Eye (tissue), 1 donor: ENCODE data around the gene SLC6A11.

Experiments used
- DNase-seq: peaks from one replicate; pipeline ENCODE4 v3.0.0-alpha.2; 2015

SLC6A11 gene

GRCh38 chr3:10845001-10845761 lies 29.2 kb downstream of the SLC6A11 start:
- no peak for DNase-seq

GRCh38 chr3:10845839-10846656 lies 30.0 kb downstream of the SLC6A11 start:
- no peak for DNase-seq

GRCh38 chr3:10846657-10846975 lies 30.6 kb downstream of the SLC6A11 start:
- no peak for DNase-seq

- no peak for DNase-seq
Measured at GRCh38 chr3:10848261-10848660, 32.2 kb downstream of the SLC6A11 start.

DNA sequence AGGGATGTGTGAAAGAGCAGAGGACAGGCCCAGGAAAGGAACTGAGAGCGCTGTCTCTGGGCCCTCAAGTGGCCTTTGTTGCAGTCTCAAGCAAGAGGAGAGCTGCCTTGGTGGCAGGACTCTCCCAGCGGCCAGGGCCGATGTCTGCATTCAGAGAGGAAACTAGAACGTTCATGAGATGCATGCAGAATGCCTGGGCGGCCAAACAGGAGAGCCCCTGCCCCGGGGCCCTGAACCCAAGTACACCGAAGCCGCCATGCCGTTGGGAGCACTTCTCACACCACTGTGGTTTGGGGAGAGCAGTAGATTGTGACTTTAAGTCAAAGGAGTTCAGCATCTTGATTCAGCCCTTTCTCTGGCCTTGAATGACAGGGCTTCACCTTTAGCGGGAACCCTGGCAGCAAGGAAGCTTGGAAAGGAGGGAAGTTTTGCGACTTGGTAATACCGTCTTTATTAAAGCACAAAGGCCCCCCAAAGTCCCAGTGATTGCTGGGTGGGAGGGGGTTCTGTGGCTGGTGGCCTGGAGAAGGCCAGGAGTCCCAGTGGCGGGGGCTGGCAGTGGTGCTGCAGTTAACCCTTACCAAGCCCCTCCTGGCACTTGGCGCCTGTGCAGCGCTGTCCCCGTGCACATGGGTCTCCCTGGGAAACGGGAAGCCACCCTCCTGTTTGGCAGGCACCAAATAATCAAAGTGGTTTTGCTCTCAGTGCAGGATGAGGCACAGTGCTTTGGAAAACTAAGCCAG lies 36.2 kb downstream of the SLC6A11 start:
- DNase-seq, result no peak

GRCh38 chr3:10855083-10855870 lies 39.2 kb downstream of the SLC6A11 start:
- no peak for DNase-seq

DNA sequence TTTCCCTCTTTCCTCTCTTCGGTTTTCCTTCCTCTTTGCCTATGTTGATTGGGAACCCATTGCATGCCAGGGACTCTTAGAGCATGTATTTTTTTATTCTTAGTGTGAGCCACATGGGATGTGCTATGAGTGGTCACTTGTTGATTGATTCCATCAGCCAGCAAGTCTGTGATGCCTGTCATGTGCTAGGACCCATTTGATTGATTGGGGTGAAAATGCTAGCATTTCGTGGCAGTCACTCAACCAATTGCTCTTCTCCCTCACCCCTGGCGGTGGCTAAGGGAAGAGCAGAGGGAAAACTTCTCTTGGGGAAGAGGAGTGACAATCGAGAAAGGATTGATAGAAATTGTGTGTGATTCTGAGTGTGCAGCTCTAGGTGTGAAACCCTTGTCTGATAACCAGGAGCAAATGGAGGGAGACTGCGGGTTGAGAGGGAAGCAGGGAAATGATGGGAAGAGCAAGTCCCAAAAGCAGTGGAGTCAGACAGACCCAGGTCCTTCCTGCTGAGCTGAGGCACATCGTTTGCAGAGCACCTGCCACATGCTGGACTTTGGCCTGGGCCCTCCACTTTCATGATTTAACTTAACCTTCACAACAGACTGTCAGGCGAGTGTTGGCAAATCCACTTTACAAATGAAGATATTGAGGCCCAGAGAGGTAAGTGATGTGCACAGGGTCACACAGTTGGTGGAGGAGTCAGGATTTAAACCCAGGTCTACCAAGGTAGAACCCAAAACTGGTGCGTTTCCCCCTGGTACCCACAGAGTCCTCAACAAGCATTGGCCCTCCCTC lies 40.0 kb downstream of the SLC6A11 start:
- DNase-seq, result peak; percentile 7

DNA sequence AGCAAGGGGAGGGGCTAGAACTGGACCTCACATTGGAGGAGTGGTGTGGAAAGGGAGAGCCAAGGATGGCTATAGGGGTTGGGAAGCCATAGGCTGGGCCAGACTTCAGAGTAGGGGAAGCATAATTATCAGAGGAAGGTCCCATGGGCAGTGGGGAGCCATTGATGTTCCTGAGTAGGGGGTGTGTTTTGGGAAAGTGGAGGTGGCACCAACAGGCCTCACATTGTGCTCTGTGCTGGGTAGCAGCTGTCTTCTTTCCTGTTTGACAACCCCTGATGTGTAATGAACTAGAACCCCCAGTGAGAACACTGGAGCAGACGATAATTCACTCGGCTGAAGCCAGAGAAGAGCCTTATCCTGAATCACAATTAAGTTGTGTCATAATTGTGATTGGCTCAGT lies 41.2 kb downstream of the SLC6A11 start:
- DNase-seq, result peak; percentile 18

DNA sequence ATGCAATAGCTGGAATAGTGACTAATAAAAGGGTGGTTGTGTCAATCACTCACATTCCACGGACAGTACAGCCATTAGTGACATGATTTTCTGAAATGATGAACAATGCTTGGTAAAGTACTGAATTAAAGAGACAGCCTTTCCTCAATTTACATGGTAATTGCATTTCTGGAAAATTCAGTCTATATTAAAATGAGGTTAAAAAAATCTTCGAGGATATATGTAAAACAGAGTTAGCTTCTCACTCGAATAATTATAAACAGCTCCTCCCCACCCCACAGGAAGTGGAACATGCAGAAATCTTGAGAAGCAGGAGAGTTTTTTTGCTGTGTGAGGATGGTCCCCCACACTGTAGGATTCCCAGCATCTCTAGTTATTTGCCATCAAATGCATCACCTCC lies 42.1 kb downstream of the SLC6A11 start:
- no peak for DNase-seq

- DNase-seq, result peak; percentile 62
Measured at GRCh38 chr3:10867384-10867783, 51.4 kb downstream of the SLC6A11 start.

GRCh38 chr3:10869460-10869859 lies 53.4 kb downstream of the SLC6A11 start:
- no peak for DNase-seq

- no peak for DNase-seq
Measured at GRCh38 chr3:10870296-10870695, 54.3 kb downstream of the SLC6A11 start.

- DNase-seq, result no peak
Measured at GRCh38 chr3:10873415-10873814, 57.4 kb downstream of the SLC6A11 start.

GRCh38 chr3:10875914-10876313 lies 59.9 kb downstream of the SLC6A11 start:
- no peak for DNase-seq

DNA sequence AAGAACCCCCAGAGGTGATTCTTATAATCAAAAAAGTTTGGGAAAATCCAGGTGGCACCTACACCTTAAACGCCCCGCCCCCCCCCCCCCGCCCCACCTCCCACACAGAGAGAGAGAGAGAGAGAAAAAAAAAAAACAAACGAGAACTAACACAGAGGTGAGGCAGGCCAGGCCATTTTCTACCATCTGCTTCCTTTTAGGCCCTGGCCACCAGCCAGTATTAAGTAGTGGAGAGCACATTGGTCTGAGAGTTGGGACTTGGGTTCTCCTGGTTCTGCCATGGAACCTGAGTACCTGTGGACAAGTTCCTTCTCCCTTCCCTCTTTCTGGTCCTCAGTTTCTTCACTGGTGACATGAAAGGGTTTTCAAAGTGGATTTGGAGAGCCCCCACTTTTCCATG lies 60.6 kb downstream of the SLC6A11 start:
- DNase-seq, result no peak

DNA sequence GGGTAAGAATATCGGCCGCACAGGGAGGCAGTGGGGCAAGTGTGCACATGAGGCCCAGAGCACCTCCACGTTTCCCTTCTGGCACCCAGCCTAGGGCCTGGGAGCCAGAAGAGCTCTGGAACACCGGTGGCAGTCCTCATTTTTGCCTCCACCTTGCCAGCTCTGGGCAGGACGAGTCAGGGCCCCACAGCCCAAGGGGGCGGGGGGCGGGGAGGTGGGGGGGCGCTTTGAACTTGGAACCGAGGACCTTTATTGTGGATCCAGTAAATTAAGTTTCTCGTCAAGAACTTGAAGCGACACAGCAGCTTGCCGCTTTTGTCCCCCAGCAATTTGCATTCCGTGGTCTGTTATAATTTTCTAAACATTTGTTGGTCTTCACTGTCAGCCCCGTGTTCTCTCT lies 66.8 kb downstream of the SLC6A11 start:
- DNase-seq, result no peak

DNA sequence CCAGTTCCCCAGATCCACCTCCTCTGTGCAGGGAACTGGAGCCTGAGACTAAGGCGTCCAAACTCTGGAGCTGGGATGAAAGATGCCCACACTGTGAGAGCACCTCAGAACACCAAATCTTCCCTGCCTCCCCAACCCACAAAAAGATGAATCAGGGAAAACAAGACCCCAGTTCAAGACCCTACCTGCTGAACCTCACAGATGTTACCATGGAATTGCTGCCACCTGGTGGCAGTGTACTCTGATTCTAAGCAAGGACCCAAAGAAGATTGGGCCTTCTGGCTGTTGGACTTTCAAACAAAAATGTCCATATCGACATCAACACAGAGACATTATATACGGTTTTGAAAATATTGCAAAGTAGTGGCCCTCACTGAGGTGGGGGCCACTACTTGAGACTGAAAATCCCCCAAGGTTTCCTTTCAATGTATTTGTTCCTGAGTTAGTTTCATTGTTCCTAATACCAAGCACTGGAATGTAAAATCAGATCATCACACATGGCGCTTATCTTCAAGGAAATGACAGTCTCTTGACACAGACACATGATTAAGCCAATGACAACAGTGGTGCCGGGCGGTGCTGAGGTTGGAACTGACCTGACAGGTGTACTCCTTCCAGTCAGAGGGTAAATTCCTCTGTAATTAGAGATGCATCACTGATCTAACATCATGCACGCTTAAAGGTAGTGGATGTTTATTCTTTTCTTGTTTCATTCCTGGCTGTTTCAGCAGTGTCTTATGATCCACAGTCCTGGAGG lies 67.6 kb downstream of the SLC6A11 start:
- DNase-seq, result peak; percentile 51

GRCh38 chr3:10887015-10887414 lies 71.0 kb downstream of the SLC6A11 start:
- DNase-seq, result no peak

GRCh38 chr3:10888518-10889090 lies 72.6 kb downstream of the SLC6A11 start:
- DNase-seq, result no peak

- DNase-seq, result no peak
Measured at GRCh38 chr3:10889206-10889960, 73.4 kb downstream of the SLC6A11 start.
